PFSK-1 (cell line): ENCODE measurements around the gene GNG7.

Experiments
- POLR2AphosphoS5 ChIP-seq: IDR thresholded peaks from 2 replicates; pipeline ENCODE4 v1.6.1; 2012; ENCODE audit warnings: low read depth, mild to moderate bottlenecking, control low read depth, low read length, moderate library complexity
- REST ChIP-seq, 2 experiments: IDR thresholded peaks; 2 replicates each; pipeline versions ENCODE4 v1.6.1 to v1.8.0; 2011 to 2012; ENCODE audit warnings: low read depth in 2 of 2, low read length in 2 of 2, control low read depth in 1 of 2, inconsistent platforms in 1 of 2, mild to moderate bottlenecking in 1 of 2, moderate library complexity in 1 of 2; ENCODE audit not compliant: insufficient read depth in 1 of 2
- SIN3A ChIP-seq: IDR thresholded peaks from 2 replicates; pipeline ENCODE4 v1.6.1; 2012; ENCODE audit warnings: mild to moderate bottlenecking, low read length, moderate library complexity, borderline replicate concordance; ENCODE audit not compliant: insufficient read depth

GRCh38 chr19:2560369-2560768 lies 142.1 kb downstream of the GNG7 start:
- TF ChIP-seq POLR2AphosphoS5: no peak
- TF ChIP-seq REST (IDR thresholded peaks at IDR 0.05; ENCODE audit: insufficient read depth in 1 of 2, low read depth in 2 of 2, low read length in 2 of 2): no peak
- TF ChIP-seq SIN3A: no peak
